ENCODE results near the gene SPART.

Gene SPART

GRCh38 chr13:36344886-36345437 is 1.2 kb downstream of the SPART start:
- intact Hi-C loops (cut with DNase I; ENCODE audit: low total_unique reads) = no loop called here
- H3K9me3 ChIP-seq = no peaks in the 10 kb centered on the region
- no peak for DNase-seq
- H3K4me3 ChIP-seq = peak overlapping the region; percentile 79 to 87
- no peaks in the 10 kb centered on the region for H3K27me3 ChIP-seq
- H3K36me3 ChIP-seq = no peaks in the 10 kb centered on the region
- H3K4me1 ChIP-seq = peaks cover 0 to 37% (median 20%) of the 10 kb centered on the region in 4 donors
- TF ChIP-seq, protein P1, sequence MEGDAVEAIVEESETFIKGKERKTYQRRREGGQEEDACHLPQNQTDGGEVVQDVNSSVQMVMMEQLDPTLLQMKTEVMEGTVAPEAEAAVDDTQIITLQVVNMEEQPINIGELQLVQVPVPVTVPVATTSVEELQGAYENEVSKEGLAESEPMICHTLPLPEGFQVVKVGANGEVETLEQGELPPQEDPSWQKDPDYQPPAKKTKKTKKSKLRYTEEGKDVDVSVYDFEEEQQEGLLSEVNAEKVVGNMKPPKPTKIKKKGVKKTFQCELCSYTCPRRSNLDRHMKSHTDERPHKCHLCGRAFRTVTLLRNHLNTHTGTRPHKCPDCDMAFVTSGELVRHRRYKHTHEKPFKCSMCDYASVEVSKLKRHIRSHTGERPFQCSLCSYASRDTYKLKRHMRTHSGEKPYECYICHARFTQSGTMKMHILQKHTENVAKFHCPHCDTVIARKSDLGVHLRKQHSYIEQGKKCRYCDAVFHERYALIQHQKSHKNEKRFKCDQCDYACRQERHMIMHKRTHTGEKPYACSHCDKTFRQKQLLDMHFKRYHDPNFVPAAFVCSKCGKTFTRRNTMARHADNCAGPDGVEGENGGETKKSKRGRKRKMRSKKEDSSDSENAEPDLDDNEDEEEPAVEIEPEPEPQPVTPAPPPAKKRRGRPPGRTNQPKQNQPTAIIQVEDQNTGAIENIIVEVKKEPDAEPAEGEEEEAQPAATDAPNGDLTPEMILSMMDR (IDR thresholded peaks at IDR 0.05) = no peak
- peak overlapping the region; percentile 99 for H3K27ac ChIP-seq

- Histone ChIP-seq H3K27ac (peak overlapping the region; percentile 99), H3K4me1 (peaks cover 0 to 44% (median 20%) of the 10 kb centered on the region in 4 donors), H3K4me3 (peak overlapping the region; percentile 79 to 87), H3K9me3 (no peaks in the 10 kb centered on the region), H3K36me3 (no peaks in the 10 kb centered on the region), H3K27me3 (no peaks in the 10 kb centered on the region)
- no peak for DNase-seq
- TF ChIP-seq, protein P1 (IDR thresholded peaks at IDR 0.05) = no peak
- intact Hi-C loops (cut with DNase I; ENCODE audit: low total_unique reads) = no loop called here
Measured at GRCh38 chr13:36344173-36344572, 2.0 kb downstream of the SPART start.

- DNase-seq = no peak
- TF ChIP-seq, protein P1 (IDR thresholded peaks at IDR 0.05) = no peak
- Histone ChIP-seq H3K4me1 (peaks cover 0 to 48% (median 20%) of the 10 kb centered on the region in 4 donors), H3K4me3 (peak overlapping the region; percentile 79 to 87), H3K27me3 (no peaks in the 10 kb centered on the region), H3K9me3 (no peaks in the 10 kb centered on the region), H3K36me3 (no peaks in the 10 kb centered on the region), H3K27ac (peak overlapping the region; percentile 99)
- intact Hi-C loops (cut with DNase I; ENCODE audit: low total_unique reads) = no loop called here
Measured at GRCh38 chr13:36343766-36344165, 2.4 kb downstream of the SPART start.

DNA sequence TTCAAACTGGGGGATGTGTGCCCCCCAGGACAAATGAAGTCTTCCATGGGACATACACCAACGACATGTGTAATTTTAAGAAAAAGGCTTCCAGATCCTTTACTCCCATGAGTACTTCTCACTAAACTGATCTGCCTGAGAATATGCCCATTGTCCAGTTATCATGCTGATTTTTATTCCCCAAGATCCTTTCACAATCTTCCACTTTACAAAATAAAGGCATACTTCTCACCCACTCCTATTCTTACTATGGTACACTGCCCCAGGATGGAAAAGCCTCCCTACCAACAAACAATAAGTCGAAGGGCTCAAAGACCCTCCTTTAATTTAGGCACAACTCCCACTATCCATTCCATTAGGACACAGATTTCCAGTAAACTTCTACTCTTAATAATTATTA is 3.5 kb downstream of the SPART start:
- Histone ChIP-seq H3K4me1 (peaks cover 0 to 57% (median 22%) of the 10 kb centered on the region in 4 donors), H3K9me3 (no peaks in the 10 kb centered on the region), H3K4me3 (no peak overlapping the region), H3K36me3 (no peaks in the 10 kb centered on the region), H3K27me3 (no peaks in the 10 kb centered on the region), H3K27ac (no peak overlapping the region)
- no peak for DNase-seq
- intact Hi-C loops (cut with DNase I; ENCODE audit: low total_unique reads) = no loop called here
- TF ChIP-seq, protein P1 (IDR thresholded peaks at IDR 0.05) = no peak

DNA sequence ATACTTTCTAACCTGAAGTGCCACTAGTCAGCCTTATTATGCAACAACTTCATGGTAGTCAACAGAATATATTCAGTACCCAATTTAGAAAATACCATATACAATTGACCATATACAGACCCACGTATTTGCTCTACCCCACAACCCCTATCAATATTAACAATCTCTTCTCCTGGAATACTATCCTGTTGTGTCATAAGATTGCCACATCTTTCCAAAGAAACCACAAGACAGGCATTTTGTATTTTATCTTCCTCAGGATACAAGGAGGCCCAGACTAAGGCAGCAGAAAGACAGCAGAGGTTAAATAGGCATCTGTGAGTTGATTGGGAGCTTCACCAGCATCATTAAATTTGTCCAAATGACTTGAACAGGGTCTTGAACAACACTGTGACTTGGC is 4.5 kb downstream of the SPART start:
- Histone ChIP-seq H3K4me3 (no peak overlapping the region), H3K27ac (peak overlapping the region in 1 of 2 donors; percentile 2), H3K36me3 (no peaks in the 10 kb centered on the region), H3K27me3 (no peaks in the 10 kb centered on the region), H3K4me1 (peaks cover 0 to 63% (median 22%) of the 10 kb centered on the region in 4 donors), H3K9me3 (no peaks in the 10 kb centered on the region)
- intact Hi-C loops (cut with DNase I; ENCODE audit: low total_unique reads) = no loop called here
- no peak for DNase-seq
- TF ChIP-seq, protein P1 (IDR thresholded peaks at IDR 0.05) = no peak

Data from tibial artery (tissue), 4 donors.